ENCODE data around the gene TGIF2. TPM values are rescaled to one million over a fixed set of nuclear protein-coding genes. Genes with fewer than 3 reads are reported as not detected.

The TGIF2 gene
- total and polyA plus RNA-seq, 2 donors (not counting 1 experiment from before 2014, with no cell fraction given) = 24.0 to 45.6 TPM

DNA sequence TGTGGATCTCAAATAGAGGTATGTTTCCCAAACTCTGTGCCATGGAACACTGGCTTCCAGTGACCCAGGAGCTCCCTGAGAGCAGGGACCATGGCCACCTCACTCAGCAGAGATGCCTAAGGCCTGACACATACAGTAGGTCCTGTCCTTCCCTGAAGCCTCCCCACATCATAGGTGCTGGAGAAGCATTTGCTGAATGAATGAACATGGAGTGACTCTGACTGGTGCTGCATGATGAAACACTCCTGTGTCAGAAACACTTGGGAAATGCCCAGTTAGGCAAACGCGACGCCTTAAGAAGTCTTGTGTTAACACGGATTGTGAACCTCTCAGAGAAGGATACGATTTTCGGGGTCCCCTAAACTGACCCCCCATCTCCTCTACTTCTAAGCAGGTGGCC lies 58.2 kb downstream of the TGIF2 start:
- peaks cover 13% of the 10 kb centered on the region for H3K4me1 Mint-ChIP-seq
- 96% methylated on average over 6 of the region's 6 CpGs for WGBS (ENCODE audit: insufficient coverage)
- no peak overlapping the region for H2AFZ ChIP-seq (ENCODE audit: insufficient read depth, low read depth, low read length, poor library complexity, severe bottlenecking)
- no peaks in the 10 kb centered on the region for H3K27me3 ChIP-seq (replicated peaks in 1 of 4; ENCODE audit: control extremely low read depth in 1 of 4, control insufficient read depth in 3 of 4, insufficient read depth in 4 of 4, low read length in 3 of 4)
- H3K79me2 ChIP-seq (ENCODE audit: control insufficient read depth, insufficient read depth, low read length) = no peaks in the 10 kb centered on the region
- no peak overlapping the region for H3K9ac ChIP-seq (ENCODE audit: low read length)
- no peak overlapping the region for H3K4me3 Mint-ChIP-seq
- no peak overlapping the region for H3K27ac ChIP-seq (ENCODE audit: low read length in 2 of 2)
- DNase-seq (no peak), ATAC-seq (ENCODE audit: low read depth) (no peak)
- H4K20me1 ChIP-seq (ENCODE audit: control insufficient read depth, insufficient read depth, low read length, poor library complexity, severe bottlenecking) = no peaks in the 10 kb centered on the region
- TF ChIP-seq EZH2 (IDR thresholded peaks at IDR 0.05; ENCODE audit: borderline replicate concordance, insufficient read depth, low read depth, low read length, poor library complexity, severe bottlenecking) = no peak
- TF ChIP-seq, protein P1, sequence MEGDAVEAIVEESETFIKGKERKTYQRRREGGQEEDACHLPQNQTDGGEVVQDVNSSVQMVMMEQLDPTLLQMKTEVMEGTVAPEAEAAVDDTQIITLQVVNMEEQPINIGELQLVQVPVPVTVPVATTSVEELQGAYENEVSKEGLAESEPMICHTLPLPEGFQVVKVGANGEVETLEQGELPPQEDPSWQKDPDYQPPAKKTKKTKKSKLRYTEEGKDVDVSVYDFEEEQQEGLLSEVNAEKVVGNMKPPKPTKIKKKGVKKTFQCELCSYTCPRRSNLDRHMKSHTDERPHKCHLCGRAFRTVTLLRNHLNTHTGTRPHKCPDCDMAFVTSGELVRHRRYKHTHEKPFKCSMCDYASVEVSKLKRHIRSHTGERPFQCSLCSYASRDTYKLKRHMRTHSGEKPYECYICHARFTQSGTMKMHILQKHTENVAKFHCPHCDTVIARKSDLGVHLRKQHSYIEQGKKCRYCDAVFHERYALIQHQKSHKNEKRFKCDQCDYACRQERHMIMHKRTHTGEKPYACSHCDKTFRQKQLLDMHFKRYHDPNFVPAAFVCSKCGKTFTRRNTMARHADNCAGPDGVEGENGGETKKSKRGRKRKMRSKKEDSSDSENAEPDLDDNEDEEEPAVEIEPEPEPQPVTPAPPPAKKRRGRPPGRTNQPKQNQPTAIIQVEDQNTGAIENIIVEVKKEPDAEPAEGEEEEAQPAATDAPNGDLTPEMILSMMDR (IDR thresholded peaks at IDR 0.05) = no peak
- H3K4me3 ChIP-seq (ENCODE audit: control extremely low read depth in 1 of 5, extremely low read depth in 1 of 5, insufficient read depth in 1 of 5, low read depth in 2 of 5, low read length in 4 of 5) = no peak overlapping the region
- H3K9me3 ChIP-seq (ENCODE audit: control extremely low read depth in 1 of 3, control insufficient read depth in 2 of 3, insufficient read depth in 1 of 3, low read length in 2 of 3) = no peaks in the 10 kb centered on the region
- H3K4me2 ChIP-seq (replicated peaks; ENCODE audit: low read depth, low read length, poor library complexity, severe bottlenecking) = no peak overlapping the region
- H3K27ac Mint-ChIP-seq = no peak overlapping the region
- intact Hi-C loops (cut with micrococcal nuclease) = no loop called here
- ChIA-PET CTCF (no interaction called here), POLR2A (no interaction called here)
- peaks cover 9 to 11% of the 10 kb centered on the region in 2 donors for H3K4me1 ChIP-seq (ENCODE audit: control insufficient read depth in 2 of 2, insufficient read depth in 2 of 2, low read length in 2 of 2)
- no peaks in the 10 kb centered on the region for H3K27me3 Mint-ChIP-seq
- H3K36me3 ChIP-seq (replicated peaks in 1 of 2; ENCODE audit: control extremely low read depth in 1 of 2, control insufficient read depth in 1 of 2, extremely low read depth in 1 of 2, insufficient read depth in 2 of 2, low read length in 1 of 2) = no peaks in the 10 kb centered on the region
- no peaks in the 10 kb centered on the region for H3K9me3 Mint-ChIP-seq (ENCODE audit: insufficient read depth)

DNA sequence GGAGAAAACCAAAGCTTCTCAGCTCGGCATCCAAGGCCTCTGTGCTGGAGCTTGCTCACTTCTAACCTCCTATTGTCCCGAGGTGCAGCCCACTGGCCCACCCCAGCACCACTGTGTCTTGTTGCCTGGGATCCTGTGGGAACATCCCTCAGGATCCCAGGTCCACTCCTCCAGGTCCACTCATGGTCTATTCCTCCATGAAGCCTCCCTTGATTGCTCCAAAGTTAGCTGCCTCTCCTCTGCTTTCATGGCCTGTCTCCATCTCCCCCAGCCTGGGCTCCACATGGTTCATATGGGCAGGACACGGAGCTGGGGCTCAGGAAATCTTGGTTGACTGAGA lies 58.7 kb downstream of the TGIF2 start:
- Histone ChIP-seq H3K27me3 (replicated peaks in 1 of 4; ENCODE audit: control extremely low read depth in 1 of 4, control insufficient read depth in 3 of 4, insufficient read depth in 4 of 4, low read length in 3 of 4) (no peaks in the 10 kb centered on the region), H3K4me2 (replicated peaks; ENCODE audit: low read depth, low read length, poor library complexity, severe bottlenecking) (no peak overlapping the region), H4K20me1 (ENCODE audit: control insufficient read depth, insufficient read depth, low read length, poor library complexity, severe bottlenecking) (no peaks in the 10 kb centered on the region), H3K36me3 (replicated peaks in 1 of 2; ENCODE audit: control extremely low read depth in 1 of 2, control insufficient read depth in 1 of 2, extremely low read depth in 1 of 2, insufficient read depth in 2 of 2, low read length in 1 of 2) (no peaks in the 10 kb centered on the region), H3K79me2 (ENCODE audit: control insufficient read depth, insufficient read depth, low read length) (no peaks in the 10 kb centered on the region), H3K9me3 (ENCODE audit: control extremely low read depth in 1 of 3, control insufficient read depth in 2 of 3, insufficient read depth in 1 of 3, low read length in 2 of 3) (no peaks in the 10 kb centered on the region), H3K4me3 (ENCODE audit: control extremely low read depth in 1 of 5, extremely low read depth in 1 of 5, insufficient read depth in 1 of 5, low read depth in 2 of 5, low read length in 4 of 5) (no peak overlapping the region), H3K27ac (ENCODE audit: low read length in 2 of 2) (no peak overlapping the region), H3K4me1 (ENCODE audit: control insufficient read depth in 2 of 2, insufficient read depth in 2 of 2, low read length in 2 of 2) (peaks cover 9 to 11% of the 10 kb centered on the region in 2 donors), H2AFZ (ENCODE audit: insufficient read depth, low read depth, low read length, poor library complexity, severe bottlenecking) (no peak overlapping the region), H3K9ac (ENCODE audit: low read length) (no peak overlapping the region)
- no peaks in the 10 kb centered on the region for H3K27me3 Mint-ChIP-seq
- ATAC-seq (ENCODE audit: low read depth) = no peak
- POLR2A ChIA-PET = no interaction called here
- peaks cover 13% of the 10 kb centered on the region for H3K4me1 Mint-ChIP-seq
- H3K9me3 Mint-ChIP-seq (ENCODE audit: insufficient read depth) = no peaks in the 10 kb centered on the region
- TF ChIP-seq EZH2 (IDR thresholded peaks at IDR 0.05; ENCODE audit: borderline replicate concordance, insufficient read depth, low read depth, low read length, poor library complexity, severe bottlenecking) = no peak
- TF ChIP-seq, protein P1 (IDR thresholded peaks at IDR 0.05) = no peak
- CTCF ChIA-PET = no interaction called here
- H3K4me3 Mint-ChIP-seq = no peak overlapping the region
- 100% methylated on average over 3 of the region's 3 CpGs for WGBS (ENCODE audit: insufficient coverage)
- H3K27ac Mint-ChIP-seq = no peak overlapping the region
- no peak for DNase-seq
- intact Hi-C loops (cut with micrococcal nuclease) = no loop called here

All from B cell (primary cell).